Fibroblast of skin of left biceps (primary cell): ENCODE measurements around the gene TMPRSS5.
"Not testable (repeated sequence)": the region's sequence is repeated elsewhere in the genome, so short reads cannot be mapped to it uniquely, and the experiment has no call there.

ENCODE experiments used
- DNase-seq, 2 experiments: peaks; one replicate each; pipeline ENCODE4 v3.0.0-alpha.2; 2013; ENCODE audit warnings: low read depth in 2 of 2

The TMPRSS5 gene

DNA sequence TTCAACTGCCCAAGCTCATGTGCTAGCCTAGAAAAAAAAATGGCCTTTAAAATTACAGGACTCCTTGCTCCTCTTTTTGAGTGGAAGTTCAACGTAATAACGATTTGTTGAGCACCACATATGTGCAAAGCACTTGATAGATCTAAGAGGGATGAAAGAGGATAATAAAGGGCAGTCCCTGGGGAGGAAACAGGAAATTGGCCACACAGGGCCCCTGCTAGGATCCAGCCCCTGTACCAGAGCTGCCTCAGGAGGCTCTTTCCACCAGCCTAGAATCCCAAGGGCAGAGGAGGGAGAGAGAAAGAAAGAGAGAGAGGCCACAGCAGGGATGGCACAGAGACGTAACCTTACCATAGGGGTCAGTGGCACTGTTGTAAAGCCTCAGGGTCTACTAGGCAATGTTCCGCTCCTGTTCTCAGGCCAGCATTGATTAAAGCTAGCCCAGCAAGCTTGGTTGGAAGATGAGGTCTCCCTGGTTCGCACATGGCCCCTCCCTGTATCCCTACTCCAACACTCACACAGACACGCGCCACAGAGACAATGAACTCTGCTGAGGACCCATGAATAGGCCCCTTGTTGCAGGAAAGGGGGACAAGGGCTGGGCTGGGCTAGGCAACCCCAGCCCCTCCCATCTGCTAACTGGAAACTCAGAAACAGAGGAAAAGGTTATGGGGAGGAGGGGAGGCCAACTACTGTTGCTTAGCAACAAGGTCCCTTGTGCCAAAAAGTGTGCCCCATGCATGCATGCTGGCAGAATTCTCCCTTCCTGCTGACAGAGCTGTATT is at the start of gene TMPRSS5:
TSS of gene TMPRSS5 (minus strand) at position 438 of the 785 bp plus-strand sequence. CDS start at position 354, 84 bp downstream.
- DNase-seq, result no peak

DNA sequence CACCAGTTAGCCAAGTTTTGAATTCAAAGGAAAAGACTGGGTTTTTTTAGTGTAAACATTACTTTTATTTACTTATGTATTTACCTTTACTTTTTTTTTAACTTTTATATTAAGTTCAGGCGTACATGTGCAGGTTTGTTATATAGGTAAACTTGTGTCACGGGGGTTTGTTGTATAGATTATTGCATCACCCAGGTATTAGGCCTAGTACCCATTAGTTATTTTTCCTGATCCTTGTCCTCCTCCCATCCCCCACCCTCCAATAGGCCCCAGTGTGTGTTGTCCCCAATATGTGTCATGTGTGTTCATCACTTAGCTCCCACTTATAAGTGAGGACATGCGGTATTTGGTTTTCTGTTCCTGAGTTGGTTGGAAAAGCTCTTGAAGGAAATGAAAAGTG is 46.8 kb upstream of the TMPRSS5 start:
- no peak for DNase-seq

DNA sequence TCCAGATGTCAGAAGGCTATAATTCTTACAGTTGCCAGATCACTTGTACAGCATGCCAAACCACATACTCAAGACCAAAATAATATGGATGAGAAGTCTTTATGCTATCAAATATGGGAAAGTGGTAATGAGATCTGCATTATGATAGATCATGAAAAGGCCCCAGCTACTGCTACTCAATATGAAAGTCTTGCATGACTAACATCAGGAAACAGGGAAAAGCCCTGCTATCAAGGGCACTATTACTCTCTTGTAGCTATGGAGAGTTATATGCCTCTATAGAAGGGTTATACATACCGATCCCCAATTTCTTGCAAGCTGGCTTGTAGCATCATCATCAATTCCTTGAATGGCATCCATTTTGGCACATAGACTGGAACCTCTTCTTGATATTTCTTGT is 30.2 kb upstream of the TMPRSS5 start:
- no peak for DNase-seq

DNA sequence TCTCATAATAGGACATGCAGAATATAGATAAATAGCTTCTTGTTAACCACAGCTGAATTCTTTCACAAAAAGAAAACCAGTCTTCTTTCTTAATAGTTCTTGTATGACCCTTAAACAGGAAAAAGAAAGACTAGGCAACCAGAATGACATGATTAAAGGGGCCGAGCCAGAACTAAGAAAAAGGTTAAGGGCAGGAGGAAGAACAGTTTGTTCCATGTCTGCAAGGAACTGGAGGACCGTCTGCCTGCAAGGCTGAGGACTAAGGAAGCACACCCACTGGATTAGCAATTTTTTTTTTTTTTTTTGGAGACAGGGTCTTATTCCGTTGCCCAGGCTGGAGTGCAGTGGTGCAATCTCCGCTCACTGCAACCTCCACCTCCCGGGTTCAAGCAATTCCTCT is 26.0 kb upstream of the TMPRSS5 start:
- DNase-seq, result no peak

DNA sequence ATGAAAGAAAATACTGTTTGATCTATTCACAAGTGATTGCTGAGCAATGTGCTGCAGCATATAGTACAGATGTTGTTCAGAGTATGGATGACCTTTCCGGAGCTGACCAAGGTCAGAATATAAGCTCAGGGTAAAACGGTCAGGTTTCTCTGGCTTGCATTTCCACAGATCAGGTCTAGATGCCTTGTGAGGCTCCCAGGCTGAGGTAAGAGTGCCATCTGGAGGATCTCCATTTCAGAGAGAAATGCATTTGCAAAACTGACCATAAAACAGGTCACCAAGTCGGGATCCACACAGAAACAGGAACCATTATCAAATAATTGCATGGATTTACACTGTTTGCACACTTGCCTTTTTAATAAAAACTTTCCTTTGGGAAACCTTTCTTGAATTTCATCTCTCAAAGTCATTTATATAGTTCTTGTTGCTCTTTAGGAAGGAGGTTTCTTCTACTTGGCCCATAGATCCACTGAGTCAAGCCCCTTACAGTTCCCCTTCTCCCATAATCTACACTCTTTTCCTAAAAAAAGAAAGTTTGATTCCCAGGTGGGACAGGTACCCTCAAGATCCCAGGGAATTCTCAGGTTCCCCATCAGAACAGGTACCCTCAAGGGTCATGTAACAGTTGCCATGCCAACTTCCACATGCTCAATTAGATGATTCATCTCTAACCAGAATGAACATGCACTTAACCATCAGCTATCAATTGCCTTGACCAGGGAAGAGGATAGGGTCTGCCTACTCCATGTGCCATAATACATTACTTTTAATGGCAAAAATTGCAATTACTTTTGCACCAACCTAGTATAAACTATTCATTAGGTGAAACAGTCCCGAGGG is 25.0 kb upstream of the TMPRSS5 start:
- peak; percentile 20 to 23 for DNase-seq

DNA sequence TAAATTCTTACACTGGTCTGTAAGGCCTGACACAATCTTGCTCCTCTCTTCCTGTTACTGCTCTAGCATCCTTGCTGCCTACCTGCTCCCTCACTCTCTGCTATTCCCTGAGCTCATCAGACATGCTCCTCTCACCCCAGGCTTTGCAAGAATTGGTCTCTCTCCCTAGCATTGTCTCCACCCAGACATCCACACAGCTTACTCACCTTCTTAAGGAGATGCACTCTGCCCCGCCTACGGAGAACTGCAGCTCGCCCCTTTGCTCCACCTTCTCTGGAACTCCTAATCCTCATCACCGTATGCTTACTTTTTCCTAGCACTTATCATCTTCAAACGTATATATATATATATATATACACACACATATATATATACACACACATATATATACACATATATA is 23.3 kb upstream of the TMPRSS5 start:
- no peak for DNase-seq

DNA sequence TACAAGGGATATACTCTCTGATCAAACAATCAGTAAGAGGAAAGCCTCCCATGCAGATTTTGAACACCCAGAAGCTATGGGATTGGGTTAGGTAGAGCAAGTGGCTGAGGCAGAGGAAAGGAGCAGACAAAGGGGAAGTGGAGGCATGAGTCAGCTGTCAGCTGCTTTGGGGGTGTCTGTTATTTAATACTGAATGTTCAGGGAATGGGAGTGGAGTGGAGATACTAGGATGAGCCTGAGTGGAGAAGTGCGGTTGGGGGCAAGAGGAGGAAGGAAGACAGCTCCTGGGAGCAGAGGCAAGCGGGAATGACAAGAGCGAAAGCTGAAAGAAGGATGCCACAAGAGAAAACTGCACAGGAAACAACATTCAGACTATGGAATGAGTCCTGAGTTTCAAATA is 22.7 kb upstream of the TMPRSS5 start:
- DNase-seq, result no peak

DNA sequence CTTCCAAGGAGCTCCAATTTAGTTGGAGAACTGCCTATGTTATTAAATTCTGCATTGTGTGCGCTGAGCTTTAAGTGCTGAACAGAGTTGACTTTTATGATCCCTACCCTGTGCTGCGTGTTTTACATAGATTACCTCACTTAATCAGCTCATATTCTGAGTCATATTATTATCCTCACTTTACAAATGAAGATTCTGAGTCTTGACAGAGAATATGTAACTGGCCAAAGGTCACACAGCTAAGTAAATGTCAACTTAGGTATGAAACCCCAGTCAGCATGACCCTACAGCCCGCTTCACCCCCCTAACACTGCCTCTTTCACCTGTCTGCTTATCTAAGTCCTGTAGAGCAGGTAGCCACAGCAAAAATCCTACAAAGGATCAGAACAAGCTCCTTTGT is 19.8 kb upstream of the TMPRSS5 start:
- no peak for DNase-seq

DNA sequence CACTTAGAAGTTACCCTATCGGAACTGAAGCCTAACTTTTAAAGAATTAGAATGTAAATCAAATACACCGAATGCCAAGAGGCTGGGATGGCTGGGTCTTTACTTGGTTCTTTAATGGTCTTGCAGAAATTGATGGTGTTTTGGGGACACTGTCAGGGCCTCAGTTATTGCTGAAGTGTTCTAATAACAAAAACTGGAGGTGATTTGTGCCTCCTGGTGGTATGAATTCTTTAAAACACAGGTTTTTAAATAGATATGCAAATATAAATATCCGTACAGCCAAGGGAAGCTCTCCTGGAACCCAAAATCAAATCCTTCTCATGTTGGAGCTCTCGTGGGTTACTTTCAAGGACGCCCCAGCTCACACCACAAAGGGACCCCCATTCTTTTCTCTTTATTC is 19.3 kb upstream of the TMPRSS5 start:
- no peak for DNase-seq

DNA sequence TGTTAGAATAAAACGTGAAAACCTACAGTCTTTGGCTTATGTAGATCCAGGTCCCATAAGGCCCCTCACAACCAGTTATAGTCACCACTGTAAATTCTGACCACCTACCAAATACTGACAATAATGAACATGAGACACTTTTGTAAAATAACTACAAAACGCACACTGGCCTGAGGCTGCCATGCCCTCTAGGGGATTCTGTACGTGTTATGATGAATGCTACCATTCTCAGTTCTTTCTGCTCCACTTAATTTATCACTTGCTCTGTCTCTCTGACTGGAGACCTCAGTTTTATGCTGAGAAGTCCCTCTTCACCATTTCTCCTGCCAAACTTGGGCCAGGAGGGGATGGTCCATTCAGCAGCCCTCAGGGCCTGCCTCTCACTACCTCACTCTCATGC is 18.7 kb upstream of the TMPRSS5 start:
- DNase-seq, result no peak

DNA sequence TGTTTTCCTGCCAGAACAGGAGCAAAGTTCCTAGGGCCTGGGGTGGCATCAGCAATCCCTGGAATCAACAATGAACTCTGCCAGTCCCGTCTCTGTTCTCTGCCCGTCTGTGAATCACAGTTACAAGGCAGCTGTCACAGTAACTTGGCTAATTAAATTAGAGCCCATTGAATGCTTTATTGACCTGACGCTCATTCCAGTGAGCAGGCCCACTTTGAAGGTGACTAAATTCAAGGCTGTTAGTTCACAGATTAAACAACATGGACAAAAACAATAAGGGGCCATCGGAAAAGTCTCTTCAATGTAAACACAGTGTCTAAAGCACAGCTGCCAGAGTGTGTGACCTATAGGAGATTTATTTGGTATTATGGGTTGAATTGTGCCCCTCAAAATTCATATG is 17.7 kb upstream of the TMPRSS5 start:
- no peak for DNase-seq

DNA sequence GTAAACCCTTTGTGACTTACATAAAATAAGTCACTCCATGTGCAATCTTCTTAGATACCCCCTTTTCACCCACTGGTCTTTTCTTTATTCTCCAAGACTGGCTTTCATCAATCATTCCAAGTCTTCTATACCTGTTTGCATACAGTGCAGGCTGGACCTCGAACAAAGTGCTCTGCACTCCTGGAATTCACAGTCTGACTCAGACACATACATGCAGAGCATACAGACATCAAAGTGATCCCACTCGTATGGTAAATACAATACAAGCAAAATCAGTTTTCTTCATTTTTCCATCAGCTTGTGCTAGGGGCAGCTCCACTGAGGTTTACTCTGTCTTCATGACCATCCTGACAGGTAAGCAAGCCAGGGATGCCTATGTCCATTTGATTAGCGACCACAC is 16.8 kb upstream of the TMPRSS5 start:
- no peak for DNase-seq

DNA sequence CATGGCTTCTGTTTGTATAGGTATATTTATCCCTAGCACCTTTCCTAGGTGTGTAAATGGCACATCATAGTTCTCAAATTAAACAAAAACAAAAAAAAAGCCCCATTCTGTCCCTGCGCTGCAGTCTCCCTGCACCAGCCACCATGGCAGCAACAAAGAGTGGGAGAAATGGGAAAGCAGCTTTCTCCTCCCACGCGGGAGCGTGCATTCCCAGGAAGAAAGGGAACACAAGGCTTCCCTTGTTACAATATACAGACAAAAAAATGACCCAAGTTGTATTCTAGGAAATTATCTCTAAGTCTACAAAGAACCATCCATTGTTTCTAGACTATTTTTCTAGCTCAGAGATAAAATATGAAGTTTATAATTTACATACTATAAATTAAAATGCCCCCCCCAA is 16.1 kb upstream of the TMPRSS5 start:
- no peak for DNase-seq

DNA sequence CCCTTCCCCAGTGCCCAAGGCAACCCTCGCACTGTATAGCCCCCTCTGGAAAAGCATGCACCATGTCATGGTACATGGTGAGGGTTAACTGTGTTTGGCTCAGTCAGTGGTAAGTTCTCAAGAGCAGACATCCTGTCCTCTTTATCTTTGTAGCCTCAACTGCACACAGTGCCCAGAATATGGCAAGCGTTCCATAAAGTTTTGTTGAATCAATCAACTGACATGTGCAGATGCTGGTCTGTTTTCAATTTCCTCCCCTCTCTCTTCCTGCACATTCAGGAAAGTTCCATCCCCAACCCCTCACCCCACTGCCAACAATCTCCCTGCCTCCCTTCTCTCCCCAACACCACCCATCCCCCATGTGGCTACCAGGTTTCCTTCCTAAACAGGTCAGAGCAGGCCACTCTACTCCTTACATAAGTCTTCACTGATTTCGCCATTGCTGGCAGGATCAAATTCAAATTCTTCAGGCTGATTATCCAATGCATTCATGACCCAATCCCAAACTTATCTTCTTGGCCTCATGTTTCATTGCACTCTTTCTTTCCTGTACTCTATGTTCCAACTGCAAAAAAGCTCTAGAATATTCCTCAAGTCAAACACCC is 15.5 kb upstream of the TMPRSS5 start:
- DNase-seq, result peak; percentile 39 to 42

DNA sequence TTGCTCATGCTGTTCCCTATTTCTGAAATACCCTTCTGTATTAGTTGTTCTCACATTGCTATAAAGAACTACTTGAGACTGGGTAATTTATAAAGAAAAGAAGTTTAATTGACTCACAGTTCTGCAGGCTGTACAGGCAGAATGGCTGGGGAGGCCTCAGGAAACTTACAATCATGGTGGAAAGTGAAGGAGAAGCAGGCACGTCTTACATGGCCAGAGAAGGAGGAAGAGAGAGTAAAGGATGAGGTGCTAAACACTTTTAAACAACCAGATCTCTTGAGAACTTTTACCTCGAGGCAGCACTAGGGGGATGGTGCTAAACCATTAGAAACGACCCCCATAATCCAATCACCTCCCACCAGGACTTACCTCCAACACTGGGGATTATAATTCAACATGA is 14.4 kb upstream of the TMPRSS5 start:
- not testable (repeated sequence) for DNase-seq

DNA sequence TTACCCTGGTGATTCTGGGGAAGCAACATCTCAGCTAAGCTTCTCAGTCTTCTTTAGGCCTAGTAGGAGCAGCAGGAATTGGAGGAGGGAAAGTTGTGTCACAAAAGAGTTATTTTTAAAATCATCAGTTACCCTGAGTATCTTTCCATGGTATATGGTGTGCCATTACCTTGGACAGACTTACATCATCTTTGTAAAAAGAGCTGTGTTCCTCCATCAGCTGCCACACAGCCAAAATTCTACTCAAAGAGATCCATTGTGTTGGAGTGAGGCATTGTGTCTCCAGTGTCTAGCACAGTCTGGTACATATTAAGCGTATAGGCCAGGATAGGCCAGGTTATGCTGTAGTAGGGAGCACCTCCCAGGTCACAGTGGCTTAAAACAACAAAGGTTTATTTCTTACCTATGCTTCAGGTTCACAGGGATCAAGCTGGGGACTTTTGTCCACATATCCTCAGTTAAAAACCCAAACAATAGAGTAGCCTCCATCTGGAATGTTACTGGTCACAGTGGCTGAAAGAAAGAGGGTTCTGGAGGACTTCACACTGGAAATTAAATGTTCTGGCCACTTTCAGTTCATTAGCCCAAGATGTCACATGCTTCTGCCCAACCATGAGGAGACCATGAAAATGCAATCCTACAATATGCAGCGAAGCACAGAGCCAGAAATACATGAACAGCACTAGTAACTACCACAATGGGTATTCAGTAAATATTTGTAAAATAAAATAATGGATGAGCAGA is 9.9 kb upstream of the TMPRSS5 start:
- DNase-seq, result no peak

DNA sequence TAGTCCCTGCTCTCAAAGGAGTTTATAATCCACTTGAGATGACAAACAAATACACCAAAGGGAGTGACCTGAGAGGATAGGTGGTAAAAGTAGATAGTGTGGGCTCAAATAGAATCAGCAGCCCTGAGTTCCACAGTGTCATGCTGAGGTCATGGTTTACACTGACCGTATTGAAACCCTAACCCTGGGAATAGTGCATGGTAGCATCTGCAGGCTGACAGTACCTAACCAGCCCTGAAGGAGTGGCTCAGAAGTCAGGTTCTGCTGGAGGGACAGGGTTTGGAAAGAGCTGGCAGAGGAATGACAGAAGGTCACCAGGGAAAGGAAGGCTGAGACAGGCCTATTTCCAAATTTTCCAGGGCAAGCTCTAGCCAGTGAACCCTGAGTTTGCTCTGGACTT is 9.2 kb upstream of the TMPRSS5 start:
- no peak for DNase-seq

DNA sequence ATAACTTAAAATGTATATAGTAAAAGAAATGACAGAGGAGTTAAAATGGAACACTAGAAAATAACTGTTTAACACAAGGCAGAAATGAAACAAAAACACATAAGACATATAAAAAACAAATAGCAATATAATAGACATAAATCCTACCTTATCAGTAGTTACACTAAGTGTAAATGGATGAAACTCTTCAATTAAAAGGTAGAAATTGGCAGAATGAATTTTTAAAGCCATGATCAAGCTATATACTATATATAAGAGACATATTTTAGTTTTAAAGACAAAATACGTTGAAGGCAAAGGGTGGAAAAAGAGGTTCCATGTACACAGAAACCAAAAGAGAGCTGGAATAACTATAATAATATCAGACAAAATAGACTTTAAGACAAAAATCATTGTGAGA is 4.9 kb upstream of the TMPRSS5 start:
- no peak for DNase-seq

DNA sequence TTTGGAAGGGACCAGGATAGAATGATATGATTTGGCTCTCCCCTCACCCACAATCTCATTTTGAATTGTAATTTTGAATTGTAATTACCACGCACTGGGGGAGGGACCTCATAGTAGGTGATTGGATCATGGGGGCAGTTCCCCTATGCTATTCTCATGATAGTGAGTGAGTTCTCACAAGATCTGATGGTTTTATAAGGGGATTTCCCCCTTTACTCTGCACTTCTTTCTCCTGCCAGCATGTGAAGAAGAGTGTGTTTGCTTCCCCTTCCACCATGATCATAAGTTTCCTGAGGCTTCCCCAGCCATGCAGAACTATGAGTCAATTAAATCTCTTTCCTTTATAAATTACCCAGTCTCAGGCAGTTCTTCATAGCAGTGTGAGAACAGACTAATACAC is 2.6 kb downstream of the TMPRSS5 start:
- DNase-seq, result not testable (repeated sequence)

DNA sequence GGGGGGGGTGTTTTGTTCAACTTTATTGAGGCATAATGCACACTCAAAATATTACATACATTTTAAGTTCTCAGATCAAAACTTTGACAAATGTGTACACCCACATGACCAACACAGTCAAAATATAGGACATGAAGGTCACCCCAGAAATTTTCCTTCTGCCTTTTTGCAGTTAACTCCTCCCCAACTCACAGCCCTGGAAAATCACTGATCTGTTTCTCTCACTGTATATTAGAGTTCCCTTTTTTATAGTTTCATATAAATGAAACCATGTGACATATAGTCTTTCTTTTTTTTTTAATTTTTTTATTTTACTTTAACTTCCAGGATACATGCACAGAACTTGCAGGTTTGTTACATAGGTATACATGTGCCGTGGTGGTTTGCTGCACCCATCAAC is 4.6 kb downstream of the TMPRSS5 start:
- DNase-seq, result no peak

DNA sequence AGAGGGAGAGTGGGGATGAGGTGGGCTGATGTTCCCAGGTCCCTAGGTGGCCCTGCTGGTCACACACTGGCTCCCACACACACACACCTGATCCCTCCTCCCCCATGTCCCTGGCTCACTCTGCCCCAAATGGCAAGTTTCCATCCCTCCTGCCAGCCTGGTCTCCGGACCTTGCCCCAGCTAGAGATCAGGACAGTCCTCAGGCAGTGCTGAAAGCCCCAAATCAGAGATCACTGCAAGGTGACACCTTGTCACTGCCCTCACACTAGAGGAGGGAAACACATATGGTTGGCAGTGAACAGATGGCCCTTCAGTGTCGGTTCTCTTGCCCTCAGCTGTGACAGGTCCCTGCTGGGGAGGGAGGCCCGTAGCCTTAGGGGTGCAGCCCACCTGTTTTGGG is 7.6 kb downstream of the TMPRSS5 start:
- DNase-seq, result no peak
